Natural killer cell treated with Interleukin-12 subunit alpha and Interleukin-12 subunit beta and Interleukin-15 and Interleukin-18, amount 100 ng/mL, for 72 hours (primary cell): ENCODE results near the gene ATE1. TPM values are rescaled to one million over a fixed set of nuclear protein-coding genes. Genes with fewer than 3 reads are reported as not detected.

Experiments used
- ATAC-seq, 2 donors: fragments of 150-1000 bp; cut with Tn5 transposase in 1 of 2; sonication (Bioruptor Pico), chemical (Tn5 transposase) in 1 of 2; 2 replicates each; pipeline ENCODE4 v1.10.0; 2021
- DNase-seq: peaks from one replicate; pipeline ENCODE4 v3.0.0; 2022; ENCODE audit warnings: low spot score
- H3K27ac Mint-ChIP-seq, 2 donors: 1 replicate in 1 of 2; 2 replicates in 1 of 2; pipeline ENCODE4 v1.8.0; 2022; ENCODE audit warnings: mixed read lengths in 2 of 2, mild to moderate bottlenecking in 1 of 2, moderate library complexity in 1 of 2
- H3K27me3 Mint-ChIP-seq, 2 donors: 1 replicate in 1 of 2; 2 replicates in 1 of 2; pipeline ENCODE4 v1.8.0; 2022; ENCODE audit warnings: mixed read lengths in 2 of 2
- H3K36me3 Mint-ChIP-seq: one replicate; pipeline ENCODE4 v1.8.0; 2022; ENCODE audit warnings: mixed read lengths
- H3K4me1 Mint-ChIP-seq, 2 donors: 1 replicate in 1 of 2; 2 replicates in 1 of 2; pipeline ENCODE4 v1.8.0; 2022; ENCODE audit warnings: low read depth in 2 of 2, mixed read lengths in 2 of 2, mild to moderate bottlenecking in 1 of 2
- H3K4me3 Mint-ChIP-seq: one replicate; pipeline ENCODE4 v1.8.0; 2022; ENCODE audit warnings: mixed read lengths
- H3K9me3 Mint-ChIP-seq: 2 replicates; pipeline ENCODE4 v1.8.0; 2022; ENCODE audit warnings: mixed read lengths
- total RNA-seq, 2 donors: library from RNA; stranded (reverse); gene quantifications; one replicate each; pipeline ENCODE4 v1.2.3, GENCODE V29; 2022

Gene ATE1
- total RNA-seq, 2 donors from 2014 or later, result 27.7 to 32.6 TPM

DNA sequence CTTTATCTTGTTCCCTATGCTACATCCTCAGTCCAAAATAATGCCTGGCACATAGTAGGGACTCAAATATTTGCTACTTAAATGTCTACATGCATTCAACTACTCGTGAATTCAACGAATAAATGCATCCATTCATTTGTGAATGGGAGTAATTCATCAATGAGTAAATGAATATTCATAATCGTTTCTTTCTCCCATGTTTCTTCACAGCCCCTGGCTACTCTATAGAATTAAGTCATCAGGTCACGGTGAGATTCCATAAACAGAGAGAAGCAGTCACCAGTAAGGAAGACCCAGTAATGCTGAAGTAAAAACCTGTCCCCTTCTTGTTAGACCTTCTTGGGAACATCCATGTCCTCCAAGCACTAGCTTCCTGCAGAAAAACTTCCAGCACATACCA, 48.4 kb downstream of the ATE1 start:
- Mint-ChIP-seq H3K27me3 (no peaks in the 10 kb centered on the region), H3K9me3 (no peaks in the 10 kb centered on the region), H3K4me1 (peaks cover 2 to 5% of the 10 kb centered on the region in 2 donors), H3K36me3 (no peaks in the 10 kb centered on the region), H3K4me3 (no peak overlapping the region), H3K27ac (no peak overlapping the region)
- no peak for DNase-seq
- ATAC-seq, result no peak

GRCh38 chr10:121873236-121873635, 54.6 kb downstream of the ATE1 start:
- no peaks in the 10 kb centered on the region for H3K9me3 Mint-ChIP-seq
- no peak overlapping the region for H3K27ac Mint-ChIP-seq
- H3K36me3 Mint-ChIP-seq, result peaks cover 5% of the 10 kb centered on the region
- H3K27me3 Mint-ChIP-seq, result no peaks in the 10 kb centered on the region
- ATAC-seq (no peak), DNase-seq (no peak)
- H3K4me1 Mint-ChIP-seq, result peaks cover 0 to 4% of the 10 kb centered on the region in 2 donors
- no peak overlapping the region for H3K4me3 Mint-ChIP-seq

DNA sequence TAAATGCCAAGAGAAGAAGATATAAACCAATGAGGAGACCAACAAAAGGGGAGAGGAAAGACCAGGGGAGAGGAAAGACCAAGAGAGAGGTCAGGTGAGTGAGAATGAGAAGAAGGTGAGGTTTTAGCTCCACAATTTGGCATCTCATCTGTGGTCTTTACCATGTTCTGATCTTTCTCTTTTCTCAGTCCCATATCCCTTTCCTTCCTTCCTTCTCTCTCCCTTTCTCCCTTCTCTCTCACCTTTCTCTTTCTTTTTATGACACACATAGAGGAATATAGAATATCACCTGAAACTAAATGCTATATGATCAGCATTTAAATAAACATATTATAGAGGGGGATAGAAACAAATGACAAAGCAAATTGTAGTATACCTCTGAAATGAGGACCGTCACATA, 57.4 kb downstream of the ATE1 start:
- Mint-ChIP-seq H3K9me3 (no peaks in the 10 kb centered on the region), H3K27me3 (no peaks in the 10 kb centered on the region), H3K36me3 (peaks cover 5% of the 10 kb centered on the region), H3K4me1 (peaks cover 0 to 8% of the 10 kb centered on the region in 2 donors), H3K4me3 (no peak overlapping the region), H3K27ac (no peak overlapping the region)
- DNase-seq, result no peak
- no peak for ATAC-seq

DNA sequence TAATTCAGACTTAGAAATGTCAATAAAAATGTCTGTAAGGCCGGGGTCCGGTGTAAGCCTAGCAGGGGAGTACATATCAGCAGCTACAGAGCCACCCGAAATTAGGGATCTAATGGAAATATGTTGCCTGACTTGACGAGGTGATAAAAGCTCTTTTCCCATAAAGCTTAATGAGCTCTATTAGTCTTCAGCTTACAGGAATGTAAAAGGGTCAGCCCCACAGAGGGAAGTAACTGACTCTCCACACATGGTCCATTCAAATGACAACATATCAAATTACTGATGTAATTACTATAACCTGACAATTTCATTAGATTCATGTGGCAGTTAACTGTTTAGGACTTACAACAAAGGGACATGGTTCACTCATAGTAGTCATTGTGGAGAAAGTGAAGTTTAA, 62.3 kb downstream of the ATE1 start:
- no peaks in the 10 kb centered on the region for H3K9me3 Mint-ChIP-seq
- no peak overlapping the region for H3K4me3 Mint-ChIP-seq
- ATAC-seq (no peak), DNase-seq (no peak)
- no peak overlapping the region for H3K27ac Mint-ChIP-seq
- peaks cover 7 to 18% of the 10 kb centered on the region in 2 donors for H3K4me1 Mint-ChIP-seq
- H3K36me3 Mint-ChIP-seq, result peaks cover 5% of the 10 kb centered on the region
- H3K27me3 Mint-ChIP-seq, result no peaks in the 10 kb centered on the region

DNA sequence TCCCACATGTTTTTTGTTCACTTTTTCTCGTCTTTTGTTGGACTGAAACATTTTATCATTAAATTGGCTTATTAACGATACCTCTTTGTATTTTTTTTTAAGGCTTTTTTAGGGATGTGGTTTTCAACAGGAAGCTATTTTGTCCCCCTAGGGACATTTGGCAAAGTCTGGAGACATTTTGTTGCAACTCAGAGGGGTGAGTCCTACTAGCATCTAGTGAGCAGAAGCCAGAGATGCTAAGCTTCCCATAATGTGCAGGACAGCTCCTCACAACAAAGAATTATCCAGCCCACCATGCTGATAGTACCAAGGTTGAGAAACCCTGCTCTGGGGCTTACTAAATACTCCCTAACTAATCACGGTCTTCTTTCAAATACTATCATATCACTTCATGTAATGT, 63.2 kb downstream of the ATE1 start:
- no peaks in the 10 kb centered on the region for H3K9me3 Mint-ChIP-seq

GRCh38 chr10:121864168-121864567, 63.7 kb downstream of the ATE1 start:
- ATAC-seq, result no peak
- Mint-ChIP-seq H3K9me3 (no peaks in the 10 kb centered on the region), H3K36me3 (peaks cover 5% of the 10 kb centered on the region), H3K27me3 (no peaks in the 10 kb centered on the region), H3K27ac (no peak overlapping the region), H3K4me3 (no peak overlapping the region), H3K4me1 (peaks cover 7 to 16% of the 10 kb centered on the region in 2 donors)
- DNase-seq, result no peak

More for the DNA sequence above, 63.2 kb downstream of the ATE1 start:
- Mint-ChIP-seq H3K36me3 (peaks cover 5% of the 10 kb centered on the region), H3K27me3 (no peaks in the 10 kb centered on the region), H3K4me3 (no peak overlapping the region), H3K4me1 (peaks cover 7 to 16% of the 10 kb centered on the region in 2 donors), H3K27ac (no peak overlapping the region)
- DNase-seq (no peak), ATAC-seq (no peak)

- Mint-ChIP-seq H3K27ac (no peak overlapping the region), H3K27me3 (no peaks in the 10 kb centered on the region), H3K36me3 (peaks cover 4% of the 10 kb centered on the region), H3K9me3 (no peaks in the 10 kb centered on the region), H3K4me3 (no peak overlapping the region), H3K4me1 (peaks cover 7 to 16% of the 10 kb centered on the region in 2 donors)
- DNase-seq (no peak), ATAC-seq (no peak)
These were observed 65.2 kb downstream of the ATE1 start for GRCh38 chr10:121862649-121863048.

DNA sequence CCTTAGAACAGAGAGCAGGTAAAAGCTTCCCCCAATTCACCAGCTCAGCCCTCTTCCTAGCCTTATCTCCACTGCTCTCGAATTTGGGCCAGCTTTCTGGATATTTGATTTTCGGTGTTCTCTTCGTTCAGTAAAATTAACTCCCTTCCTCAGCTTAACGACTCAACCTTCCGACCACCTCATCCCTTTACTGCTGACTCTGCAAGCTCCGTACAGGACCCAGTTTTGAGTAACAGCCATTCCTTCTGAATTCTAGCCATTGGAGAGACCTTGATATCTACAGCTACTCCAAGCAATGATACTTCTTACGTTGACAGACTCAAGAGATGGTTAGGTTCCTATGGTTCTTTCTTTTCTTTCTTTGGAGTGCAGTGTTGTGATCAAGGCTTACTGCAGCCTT, 65.8 kb downstream of the ATE1 start:
- Mint-ChIP-seq H3K9me3 (no peaks in the 10 kb centered on the region), H3K36me3 (peaks cover 10% of the 10 kb centered on the region), H3K27ac (no peak overlapping the region), H3K27me3 (no peaks in the 10 kb centered on the region), H3K4me3 (no peak overlapping the region), H3K4me1 (peaks cover 7 to 16% of the 10 kb centered on the region in 2 donors)
- DNase-seq, result no peak
- ATAC-seq, result no peak

DNA sequence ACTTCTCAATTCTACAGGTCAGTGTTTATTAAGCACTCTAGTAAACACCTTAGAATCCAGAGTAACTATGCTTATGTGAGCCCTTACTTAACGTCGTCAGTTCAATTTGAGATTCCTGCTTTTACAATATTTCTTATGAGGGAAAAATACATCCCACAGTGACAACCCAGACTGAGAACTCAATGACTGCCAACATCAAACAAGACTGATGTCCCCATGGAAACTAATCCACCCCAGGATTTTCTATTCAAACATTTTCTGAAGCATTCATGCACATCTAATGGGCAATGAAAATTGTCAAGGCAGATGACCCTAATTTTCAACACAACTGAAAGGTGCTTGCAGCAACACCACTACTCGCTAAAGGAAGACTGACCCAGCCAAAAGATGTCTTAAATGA, 67.0 kb downstream of the ATE1 start:
- ATAC-seq, result no peak
- Mint-ChIP-seq H3K4me1 (peaks cover 7 to 13% of the 10 kb centered on the region in 2 donors), H3K4me3 (no peak overlapping the region), H3K36me3 (peaks cover 10% of the 10 kb centered on the region), H3K27me3 (no peaks in the 10 kb centered on the region), H3K27ac (no peak overlapping the region), H3K9me3 (no peaks in the 10 kb centered on the region)
- no peak for DNase-seq

- no peak overlapping the region for H3K4me3 Mint-ChIP-seq
- no peaks in the 10 kb centered on the region for H3K9me3 Mint-ChIP-seq
- DNase-seq, result no peak
- peaks cover 10% of the 10 kb centered on the region for H3K36me3 Mint-ChIP-seq
- H3K27ac Mint-ChIP-seq, result peak overlapping the region in 1 of 2 donors; percentile 78
- ATAC-seq, result no peak
- H3K27me3 Mint-ChIP-seq, result no peaks in the 10 kb centered on the region
- no peaks in the 10 kb centered on the region for H3K4me1 Mint-ChIP-seq
These were observed 72.9 kb downstream of the ATE1 start for GRCh38 chr10:121854809-121855445.

DNA sequence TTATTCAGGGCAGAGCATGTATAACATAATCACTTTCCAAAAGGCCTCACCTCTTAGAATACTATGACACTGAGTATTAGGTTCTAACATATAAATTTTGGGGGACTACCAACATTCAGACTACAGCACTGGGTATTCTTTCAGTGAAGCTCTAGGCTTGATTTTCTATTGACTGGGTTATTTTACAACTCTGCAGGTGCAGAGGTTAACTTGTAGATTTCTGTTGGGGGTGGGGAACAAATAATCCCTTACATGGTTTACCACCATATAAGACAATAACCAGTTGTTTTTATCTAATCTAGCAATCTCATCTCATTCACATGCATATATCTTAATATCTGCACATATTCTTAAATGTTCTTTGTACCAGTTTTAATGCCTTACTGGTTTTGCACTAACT, 73.9 kb downstream of the ATE1 start:
- Mint-ChIP-seq H3K4me3 (no peak overlapping the region), H3K27me3 (no peaks in the 10 kb centered on the region), H3K4me1 (no peaks in the 10 kb centered on the region), H3K36me3 (peaks cover 10% of the 10 kb centered on the region), H3K9me3 (no peaks in the 10 kb centered on the region), H3K27ac (no peak overlapping the region)
- DNase-seq (no peak), ATAC-seq (no peak)

- Mint-ChIP-seq H3K27me3 (no peaks in the 10 kb centered on the region), H3K4me1 (no peaks in the 10 kb centered on the region), H3K9me3 (no peaks in the 10 kb centered on the region), H3K4me3 (no peak overlapping the region), H3K36me3 (no peaks in the 10 kb centered on the region), H3K27ac (no peak overlapping the region)
- DNase-seq, result no peak
- no peak for ATAC-seq
These were observed 76.0 kb downstream of the ATE1 start for GRCh38 chr10:121851786-121852185.

- Mint-ChIP-seq H3K36me3 (peaks cover 16% of the 10 kb centered on the region), H3K4me3 (no peak overlapping the region), H3K9me3 (peaks cover 7% of the 10 kb centered on the region), H3K27me3 (no peaks in the 10 kb centered on the region), H3K27ac (no peak overlapping the region), H3K4me1 (peaks cover 7 to 10% of the 10 kb centered on the region in 2 donors)
- no peak for DNase-seq
- ATAC-seq, result no peak
These were observed 79.7 kb downstream of the ATE1 start for GRCh38 chr10:121848082-121848481.

- H3K9me3 Mint-ChIP-seq, result peaks cover 7% of the 10 kb centered on the region
- H3K4me1 Mint-ChIP-seq, result peaks cover 10% of the 10 kb centered on the region in 2 donors
- ATAC-seq (no peak), DNase-seq (no peak)
- H3K27ac Mint-ChIP-seq, result no peak overlapping the region
- H3K4me3 Mint-ChIP-seq, result no peak overlapping the region
- peaks cover 16% of the 10 kb centered on the region for H3K36me3 Mint-ChIP-seq
- H3K27me3 Mint-ChIP-seq, result no peaks in the 10 kb centered on the region
These were observed 81.3 kb downstream of the ATE1 start for GRCh38 chr10:121846555-121846954.
